ENCODE measurements around the gene GADD45B.
A peak's percentile ranks its signal among the peaks of the same experiment; 100 is the strongest.
"Not testable (repeated sequence)": the region's sequence is repeated elsewhere in the genome, so short reads cannot be mapped to it uniquely, and the experiment has no call there.

GADD45B gene

GRCh38 chr19:2444251-2445002 is 31.5 kb upstream of the GADD45B start:
- DNase-seq: no peak

DNA sequence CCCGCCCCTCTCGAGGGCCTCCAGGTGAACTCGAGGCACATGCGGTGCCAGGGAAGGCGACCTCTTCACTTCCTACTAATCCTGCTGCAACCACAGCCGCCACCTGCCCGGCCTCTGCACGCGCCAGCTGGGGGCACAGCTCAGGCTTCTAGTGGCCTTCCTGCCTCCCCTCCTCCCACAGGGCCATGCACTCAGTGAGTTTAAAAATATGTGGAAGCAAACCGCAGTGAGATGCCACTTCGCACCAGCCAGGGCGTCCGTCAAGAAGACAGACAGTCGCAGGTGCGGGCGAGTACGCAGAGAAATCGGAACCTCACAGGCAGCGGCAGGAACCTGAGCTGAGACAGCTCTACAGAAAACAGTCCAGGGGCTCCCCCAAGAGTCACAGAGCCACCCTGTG is 29.5 kb upstream of the GADD45B start:
- no peak for DNase-seq

DNA sequence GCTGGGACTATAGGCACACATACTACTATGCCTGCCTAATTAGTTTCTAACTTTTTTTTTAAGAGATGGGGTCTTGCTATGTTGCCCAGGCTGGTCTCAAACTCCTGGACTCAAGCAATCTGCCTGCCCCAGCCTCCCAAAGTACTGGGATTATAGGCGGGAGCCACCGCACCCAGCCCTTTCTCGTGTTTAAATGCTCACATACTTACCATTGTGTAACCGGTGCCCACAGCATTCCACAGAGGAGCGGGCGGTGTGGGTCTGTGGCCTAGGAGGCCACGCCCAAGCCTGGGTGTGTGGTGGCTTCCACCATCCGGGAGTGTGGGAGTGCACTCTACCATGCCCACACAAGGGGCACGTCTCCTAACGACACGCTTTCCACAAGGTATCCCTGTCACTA is 26.9 kb upstream of the GADD45B start:
- no peak for DNase-seq

DNA sequence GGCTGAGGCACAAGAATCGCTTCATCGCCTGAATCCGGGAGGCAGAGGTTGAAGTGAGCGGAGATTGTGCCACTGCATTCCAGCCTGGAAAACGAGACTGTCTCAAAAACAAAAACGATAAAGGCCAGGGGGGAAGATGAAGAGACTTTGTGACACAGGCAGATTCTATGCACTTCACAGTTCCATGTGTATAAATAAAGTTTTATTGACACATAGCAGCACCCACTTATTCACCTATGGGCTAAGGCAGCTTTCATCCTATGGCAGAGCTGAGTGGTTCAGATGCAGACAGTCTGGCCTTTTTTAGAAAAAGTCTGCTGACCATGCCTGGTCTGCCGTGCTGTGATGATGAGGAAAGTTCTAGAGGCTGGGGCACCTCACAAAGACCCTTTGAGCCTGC is 24.8 kb upstream of the GADD45B start:
- DNase-seq: no peak

- DNase-seq: no peak
Observed at GRCh38 chr19:2451741-2452140, 24.2 kb upstream of the GADD45B start.

DNA sequence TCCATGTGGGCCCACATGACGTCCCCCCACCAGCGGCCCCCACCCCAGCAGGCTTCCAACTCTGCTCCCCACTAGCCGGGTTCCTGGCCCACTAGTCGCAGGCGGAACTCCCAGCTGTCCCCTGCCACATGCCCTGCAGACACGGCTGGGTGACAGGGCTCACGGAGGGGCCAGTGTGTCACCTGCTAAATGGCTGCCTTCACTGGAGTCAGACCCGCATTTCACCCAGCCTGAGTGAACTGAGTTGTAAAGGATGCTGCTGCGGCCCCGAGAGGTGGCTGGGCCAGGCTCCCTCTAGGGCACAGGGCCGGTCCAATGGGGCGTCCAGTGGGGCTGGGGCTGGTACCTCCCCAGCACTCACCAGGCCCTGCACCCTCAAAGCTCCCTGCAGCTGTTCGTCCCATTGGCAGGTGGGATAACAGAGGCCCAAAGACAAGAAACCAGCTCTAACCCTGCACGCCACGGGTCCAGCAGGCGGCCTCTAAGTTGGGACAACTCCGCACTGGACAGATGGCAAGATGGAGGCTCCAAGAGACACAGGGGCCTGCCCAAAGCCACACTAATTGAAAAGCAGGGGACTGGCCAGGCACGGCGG is 22.4 kb upstream of the GADD45B start:
- no peak for DNase-seq

DNA sequence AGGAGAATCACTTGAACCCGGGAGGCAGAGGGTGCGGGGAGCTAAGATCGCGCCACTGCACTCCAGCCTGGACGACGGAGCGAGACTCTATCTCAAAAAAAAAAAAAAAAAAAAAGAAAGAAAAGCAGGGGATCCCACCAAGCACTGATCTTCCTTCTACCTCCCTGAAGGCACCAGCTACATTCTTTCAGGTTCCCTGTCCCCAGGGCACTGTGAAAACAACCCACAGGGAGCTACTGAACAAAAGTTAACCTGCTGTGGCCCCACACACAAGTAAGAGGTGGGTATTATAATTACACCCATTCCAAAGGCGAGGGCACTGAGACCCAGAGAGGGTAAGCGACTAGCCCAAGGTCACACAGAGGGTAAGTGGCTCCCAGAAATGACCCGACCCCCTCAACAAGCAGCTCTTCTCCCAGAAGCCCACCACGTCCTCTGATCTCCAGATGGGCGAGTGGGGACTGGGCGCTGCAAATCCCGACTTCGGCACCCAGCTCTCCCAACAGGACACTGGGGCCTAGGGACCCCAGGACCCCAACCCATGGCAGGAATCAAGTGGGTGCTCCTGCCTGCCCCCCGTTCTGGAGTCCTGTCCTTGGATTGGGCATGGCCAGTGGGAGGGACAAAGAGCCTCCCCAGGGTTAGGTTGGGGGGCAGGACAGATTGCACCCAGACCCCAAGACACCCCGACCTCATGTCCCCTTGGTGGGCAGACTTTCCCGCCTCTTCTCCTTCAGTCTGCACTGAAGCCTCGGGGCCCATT is 21.5 kb upstream of the GADD45B start:
- no peak for DNase-seq

- no peak for DNase-seq
Observed at GRCh38 chr19:2454962-2455850, 20.7 kb upstream of the GADD45B start.

- peak; percentile 53 to 82 (median 60) for DNase-seq
Observed at GRCh38 chr19:2455851-2456570, 19.9 kb upstream of the GADD45B start.

GRCh38 chr19:2457394-2458037 is 18.4 kb upstream of the GADD45B start:
- no peak for DNase-seq

- DNase-seq: no peak
Observed at GRCh38 chr19:2458054-2458453, 17.9 kb upstream of the GADD45B start.

- DNase-seq: not testable (repeated sequence)
Observed at GRCh38 chr19:2458776-2459175, 17.2 kb upstream of the GADD45B start.

- no peak for DNase-seq
Observed at GRCh38 chr19:2460245-2460644, 15.7 kb upstream of the GADD45B start.

- peak; percentile 65 to 86 (median 69) for DNase-seq
Observed at GRCh38 chr19:2461751-2462634, 13.9 kb upstream of the GADD45B start.

- peak in 1 of 3 donors; percentile 14 for DNase-seq
Observed at GRCh38 chr19:2462635-2463421, 13.1 kb upstream of the GADD45B start.

GRCh38 chr19:2463694-2464093 is 12.2 kb upstream of the GADD45B start:
- DNase-seq: not testable (repeated sequence)

DNA sequence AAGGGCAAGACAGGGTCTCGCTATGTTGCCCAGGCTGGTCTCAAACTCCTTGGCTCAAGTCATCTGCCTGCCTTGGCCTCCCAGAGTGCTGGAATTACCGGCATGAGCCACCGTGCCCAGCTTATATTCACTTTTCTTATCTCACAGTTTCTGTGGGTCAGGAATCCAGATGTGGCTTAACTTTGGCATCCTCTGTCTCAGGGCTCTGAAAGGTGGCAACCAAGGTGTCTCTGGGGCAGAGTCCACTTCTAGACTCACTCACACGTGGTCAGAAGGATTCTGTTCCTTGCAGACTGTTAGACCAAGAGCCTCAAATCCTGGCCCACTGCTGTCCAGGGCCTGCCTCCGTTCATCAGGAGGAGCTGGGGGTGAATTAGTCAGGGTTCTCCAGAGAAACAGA is 11.5 kb upstream of the GADD45B start:
- DNase-seq: peak in 1 of 3 donors; percentile 14

GRCh38 chr19:2468596-2468995 is 7.3 kb upstream of the GADD45B start:
- DNase-seq: no peak

DNA sequence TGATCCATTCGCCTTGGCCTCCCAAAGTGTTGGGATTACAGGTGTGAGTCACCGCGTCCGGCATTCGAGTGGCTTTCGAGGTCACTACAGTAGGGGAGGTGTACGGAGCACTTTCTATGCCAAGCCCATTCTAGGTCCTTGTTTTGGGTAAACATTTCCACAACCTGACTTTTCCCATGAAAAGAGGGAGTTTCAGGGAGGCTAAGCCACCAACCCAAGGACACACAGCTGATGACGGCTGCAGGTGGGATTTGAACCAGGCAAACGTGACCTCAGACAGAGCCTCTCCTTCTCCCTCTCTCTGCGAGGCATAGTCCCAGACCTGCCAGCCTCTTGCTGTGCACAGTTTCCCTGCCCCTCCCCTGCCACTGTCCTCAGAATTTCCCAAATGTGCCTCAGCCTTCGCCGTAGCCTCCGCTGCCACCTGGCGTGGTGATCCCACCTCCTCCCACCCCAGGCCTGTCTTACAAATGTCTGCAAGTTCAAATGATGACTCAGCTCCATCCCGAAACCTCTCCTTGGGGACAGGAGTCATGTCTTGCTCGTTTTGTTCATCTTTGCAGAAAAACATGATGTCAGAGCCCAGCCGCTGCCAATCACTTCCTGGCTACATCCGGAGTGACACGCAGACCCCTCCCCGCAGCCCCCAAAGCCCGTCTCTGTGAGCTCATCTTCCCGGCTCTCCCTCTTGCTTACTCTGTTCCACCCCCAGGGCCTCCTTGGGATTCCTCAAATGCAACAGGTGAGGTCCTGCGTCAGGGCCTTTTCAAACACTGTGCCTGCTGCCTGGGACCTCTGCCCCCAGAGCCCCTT is 6.6 kb upstream of the GADD45B start:
- peak; percentile 65 to 74 (median 66) for DNase-seq

Data from suppressor macrophage treated with lipopolysaccharide for 1 hour (primary cell).